ENCODE measurements around the gene FAM177A1.

The FAM177A1 gene

DNA sequence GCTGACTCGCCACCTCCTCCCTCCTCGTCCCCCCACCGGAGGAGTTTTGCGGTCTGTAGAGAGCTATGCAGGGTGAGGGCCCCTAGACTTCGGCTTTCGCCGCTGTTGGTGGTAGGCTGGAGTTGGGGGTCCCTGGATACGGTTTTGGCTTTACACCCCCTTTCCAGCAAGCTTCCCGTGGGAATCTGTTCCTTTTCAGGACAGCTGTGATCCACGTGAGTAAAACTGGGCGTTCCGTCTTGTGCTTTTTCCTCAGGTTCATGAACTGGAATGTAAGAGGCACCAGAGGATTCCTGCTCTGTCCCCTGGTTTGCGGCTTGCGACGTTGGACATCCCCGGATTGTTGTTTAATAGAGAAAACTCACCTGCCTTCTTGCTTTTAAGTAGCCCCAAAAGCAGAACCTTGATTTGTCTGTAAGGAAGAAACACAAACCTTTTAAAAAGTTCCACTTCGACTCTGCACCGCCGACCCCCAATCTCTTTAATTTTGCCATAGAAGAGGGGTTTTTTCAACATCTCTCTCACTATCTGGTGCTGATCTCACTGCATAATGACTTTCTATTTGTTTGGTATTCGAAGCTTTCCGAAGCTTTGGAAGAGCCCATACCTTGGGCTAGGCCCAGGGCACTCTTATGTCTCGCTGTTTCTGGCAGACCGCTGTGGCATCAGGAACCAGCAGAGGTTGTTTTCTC is 76.8 kb downstream of the FAM177A1 start:
- H3K4me3 ChIP-seq (replicated peaks; ENCODE audit: low read depth, low read length): peak overlapping the region; percentile 90
- no peak for TF ChIP-seq CTCF (IDR thresholded peaks at IDR 0.05; ENCODE audit: low read depth, low read length, missing control alignments)
- DNase-seq (ENCODE audit: extremely low read depth, low read depth): peak; percentile 27

GRCh38 chr14:35123388-35123703 is 77.3 kb downstream of the FAM177A1 start:
- TF ChIP-seq CTCF (IDR thresholded peaks at IDR 0.05; ENCODE audit: low read depth, low read length, missing control alignments): no peak
- H3K4me3 ChIP-seq (replicated peaks; ENCODE audit: low read depth, low read length): peak overlapping the region; percentile 90
- DNase-seq (ENCODE audit: extremely low read depth, low read depth): no peak

DNA sequence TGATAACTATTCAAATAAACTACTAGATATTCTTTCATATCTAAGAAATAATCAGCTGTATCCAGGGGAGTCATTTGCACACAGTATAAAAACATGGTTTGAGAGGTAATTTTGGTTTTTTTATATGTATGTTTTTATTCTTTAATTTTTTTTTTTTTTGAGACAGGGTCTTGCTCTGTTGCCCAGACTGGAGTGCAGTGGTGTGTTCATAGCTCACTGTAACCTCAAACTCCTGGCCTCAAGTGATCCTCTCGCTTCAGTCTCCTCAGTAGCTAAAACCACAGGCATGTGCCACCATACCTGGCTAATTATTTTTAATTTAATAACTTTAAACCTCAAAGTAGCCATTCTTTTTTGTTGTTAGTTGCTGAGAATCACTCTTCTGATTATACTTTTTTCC is 78.1 kb downstream of the FAM177A1 start:
- no peak for TF ChIP-seq CTCF (IDR thresholded peaks at IDR 0.05; ENCODE audit: low read depth, low read length, missing control alignments)
- no peak for DNase-seq (ENCODE audit: extremely low read depth, low read depth)
- no peak overlapping the region for H3K4me3 ChIP-seq (replicated peaks; ENCODE audit: low read depth, low read length)
